Raji (cell line): ENCODE results near the gene FAR2.

ENCODE experiments used
- POLR2A ChIP-seq: IDR thresholded peaks from 2 replicates; pipeline ENCODE4 v1.6.1; 2011; ENCODE audit warnings: low read depth, low read length, control low read depth; ENCODE audit not compliant: insufficient read depth

FAR2 gene

DNA sequence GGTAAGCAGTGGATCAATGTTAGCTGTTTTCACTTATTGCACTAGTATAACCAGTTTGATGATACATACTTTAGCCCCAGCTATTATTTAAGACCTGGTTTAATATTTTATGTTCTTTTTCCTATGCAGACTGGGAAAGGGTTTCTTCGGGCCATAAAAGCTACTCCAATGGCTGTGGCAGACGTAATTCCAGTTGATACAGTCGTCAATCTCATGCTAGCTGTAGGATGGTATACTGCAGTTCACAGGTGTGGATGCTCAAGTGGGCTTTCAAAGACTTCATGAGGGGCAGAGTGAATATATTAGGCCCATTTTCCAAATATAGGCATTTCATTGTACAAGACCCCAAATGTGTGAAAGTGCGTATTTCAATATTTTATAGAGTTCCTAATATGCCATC, 161.8 kb downstream of the FAR2 start:
- TF ChIP-seq POLR2A = no peak

DNA sequence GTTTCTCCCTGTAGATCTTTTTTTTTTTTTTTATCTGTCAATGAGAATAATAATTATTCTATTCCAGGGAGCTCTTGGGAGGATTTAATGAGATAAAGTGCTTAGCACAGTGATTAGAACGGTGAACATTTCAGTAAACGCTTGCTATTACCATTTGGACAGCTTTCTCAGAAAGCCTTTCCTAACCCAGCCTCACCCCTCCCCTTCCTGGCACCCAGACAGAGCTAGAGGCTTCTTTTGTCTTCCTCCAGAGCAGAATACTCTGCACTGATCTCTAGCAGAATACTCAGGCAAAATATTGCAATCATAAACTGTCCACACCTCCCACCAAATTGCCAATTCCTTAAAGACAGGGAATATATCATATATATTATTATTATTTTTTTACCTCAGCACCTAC, 165.3 kb downstream of the FAR2 start:
- TF ChIP-seq POLR2A = no peak

DNA sequence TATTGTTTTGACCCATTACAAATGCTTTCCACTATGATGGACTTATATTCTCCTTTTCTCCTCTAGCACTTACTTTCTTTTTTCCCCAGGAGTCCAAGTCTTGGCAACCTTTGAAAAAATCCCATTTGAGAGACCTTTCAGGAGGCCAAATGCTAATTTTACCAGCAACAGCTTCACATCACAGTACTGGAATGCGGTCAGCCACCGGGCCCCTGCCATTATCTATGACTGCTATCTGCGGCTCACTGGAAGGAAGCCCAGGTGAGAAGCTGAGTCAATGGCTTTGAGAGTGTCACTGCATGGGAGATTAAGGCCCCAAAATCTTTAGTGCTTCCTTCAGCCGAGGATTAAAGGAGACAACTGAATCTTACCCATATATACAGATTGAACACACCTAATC, 167.7 kb downstream of the FAR2 start:
- no peak for TF ChIP-seq POLR2A

DNA sequence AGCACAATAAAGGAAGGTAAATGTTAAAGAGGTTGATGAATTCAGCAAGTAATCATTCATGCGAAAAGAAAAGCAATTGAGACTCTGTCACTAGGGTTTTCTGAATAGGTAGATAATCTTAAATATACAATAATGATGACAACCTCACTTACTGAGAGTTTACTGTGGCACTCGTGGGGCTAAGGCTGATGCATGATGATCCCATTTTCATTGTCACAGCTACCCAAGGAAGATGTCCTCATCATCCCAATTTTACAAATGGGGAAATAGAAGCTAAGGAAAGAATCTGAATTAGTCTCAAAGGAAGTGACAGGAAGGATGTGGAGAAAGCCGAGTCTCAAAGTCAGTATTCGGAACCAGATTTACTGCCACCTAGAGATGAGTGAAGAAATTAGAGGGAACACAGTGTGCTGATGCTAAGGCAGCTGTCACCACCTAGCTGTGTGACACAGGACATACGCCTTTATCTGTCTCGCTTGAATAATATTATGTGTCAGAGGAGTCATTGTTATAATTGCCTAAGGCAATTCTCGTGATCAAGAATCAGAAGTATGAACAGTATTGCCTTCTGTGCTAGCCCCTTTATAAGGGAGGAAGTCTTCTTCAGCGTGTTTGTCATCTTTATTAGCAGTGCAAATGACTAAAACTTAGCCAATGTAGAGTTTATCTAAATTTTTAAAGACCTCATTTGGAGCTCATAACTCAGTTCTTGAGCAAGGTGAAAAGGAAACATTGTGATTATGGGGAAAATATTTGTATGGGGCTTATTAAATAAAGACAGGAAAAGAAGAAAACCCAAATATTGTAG, 168.7 kb downstream of the FAR2 start:
- TF ChIP-seq POLR2A = no peak

GRCh38 chr12:29320295-29321085, 171.4 kb downstream of the FAR2 start:
- no peak for TF ChIP-seq POLR2A

DNA sequence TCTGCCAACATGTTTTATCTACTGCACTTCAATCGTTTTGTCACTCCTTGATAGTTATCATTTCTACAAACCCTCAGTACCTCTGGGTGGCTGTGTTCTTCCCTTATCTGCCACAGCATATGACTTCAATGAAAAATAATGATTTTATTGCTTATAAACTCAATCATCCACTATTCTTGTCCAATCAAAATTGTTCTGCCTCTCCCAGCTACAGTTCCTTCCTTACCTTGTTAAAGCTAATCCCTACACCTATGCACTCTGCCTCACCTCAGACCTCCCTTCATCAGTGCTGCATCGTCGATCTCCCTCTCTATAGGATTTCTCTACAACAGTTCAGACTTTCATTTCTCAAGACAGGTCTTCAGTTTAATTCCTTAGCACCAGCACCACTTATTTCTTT, 173.1 kb downstream of the FAR2 start:
- no peak for TF ChIP-seq POLR2A

- no peak for TF ChIP-seq POLR2A
Observed at GRCh38 chr12:29329411-29329810, 180.3 kb downstream of the FAR2 start.

- no peak for TF ChIP-seq POLR2A
Observed at GRCh38 chr12:29333178-29333577, 184.1 kb downstream of the FAR2 start.

- no peak for TF ChIP-seq POLR2A
Observed at GRCh38 chr12:29334937-29335336, 185.9 kb downstream of the FAR2 start.

DNA sequence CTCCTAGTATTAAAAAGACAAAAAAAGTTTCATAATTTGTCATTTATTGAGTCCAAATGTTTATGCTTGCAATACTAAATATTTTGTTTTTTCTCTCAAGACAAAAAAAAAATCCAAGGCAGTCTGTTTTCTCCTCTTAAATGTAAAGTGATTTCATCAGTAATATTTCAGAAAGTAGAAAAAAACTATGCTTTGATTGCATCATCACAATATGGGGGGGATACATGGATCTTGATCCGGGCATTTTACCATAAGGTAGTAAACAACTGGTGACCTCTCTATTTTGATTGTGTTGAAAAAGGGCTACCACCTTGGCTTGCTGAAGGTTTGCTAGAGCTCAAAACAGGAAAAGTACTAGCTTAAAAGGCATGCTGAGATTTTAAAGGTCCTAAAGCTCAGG, 188.2 kb downstream of the FAR2 start:
- no peak for TF ChIP-seq POLR2A

- no peak for TF ChIP-seq POLR2A
Observed at GRCh38 chr12:29343022-29343799, 194.1 kb downstream of the FAR2 start.

- TF ChIP-seq POLR2A = no peak
Observed at GRCh38 chr12:29346769-29347421, 197.8 kb downstream of the FAR2 start.

DNA sequence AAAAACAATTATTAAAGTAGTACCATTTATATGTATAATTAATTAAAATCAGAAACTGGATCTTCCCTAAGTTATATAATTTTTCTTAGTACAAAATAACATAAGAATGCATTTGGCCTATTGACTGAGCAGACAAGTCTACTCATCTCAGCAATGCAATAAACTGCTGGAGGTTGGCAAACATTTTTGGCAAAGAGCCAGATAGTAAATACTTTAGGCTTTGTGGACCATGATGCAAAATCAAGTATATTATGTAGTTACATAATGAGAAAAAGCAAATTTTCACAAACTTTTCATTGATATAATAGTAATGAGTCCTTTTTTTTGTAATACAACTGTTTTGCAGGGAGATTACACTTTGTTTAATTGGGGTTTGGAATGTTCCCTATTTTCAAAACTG, 201.0 kb downstream of the FAR2 start:
- no peak for TF ChIP-seq POLR2A

DNA sequence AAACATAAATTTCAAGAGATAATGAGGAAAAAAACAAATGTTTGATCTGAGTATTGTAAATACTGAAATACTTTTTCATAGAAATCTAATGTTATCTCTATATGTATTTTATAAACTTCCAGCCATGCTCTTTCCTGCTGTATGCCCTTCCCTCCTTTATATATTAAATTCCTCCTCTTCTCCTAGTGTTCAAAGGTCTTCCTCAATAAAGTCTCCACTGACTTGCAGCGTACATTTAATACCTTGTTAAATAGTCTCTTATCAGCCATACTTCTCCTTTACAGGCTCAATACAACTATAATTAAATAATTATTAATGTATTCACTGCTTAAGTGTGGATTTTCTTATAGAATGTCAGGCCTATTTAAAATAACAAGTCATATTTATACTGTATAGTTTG, 205.9 kb downstream of the FAR2 start:
- TF ChIP-seq POLR2A = no peak

DNA sequence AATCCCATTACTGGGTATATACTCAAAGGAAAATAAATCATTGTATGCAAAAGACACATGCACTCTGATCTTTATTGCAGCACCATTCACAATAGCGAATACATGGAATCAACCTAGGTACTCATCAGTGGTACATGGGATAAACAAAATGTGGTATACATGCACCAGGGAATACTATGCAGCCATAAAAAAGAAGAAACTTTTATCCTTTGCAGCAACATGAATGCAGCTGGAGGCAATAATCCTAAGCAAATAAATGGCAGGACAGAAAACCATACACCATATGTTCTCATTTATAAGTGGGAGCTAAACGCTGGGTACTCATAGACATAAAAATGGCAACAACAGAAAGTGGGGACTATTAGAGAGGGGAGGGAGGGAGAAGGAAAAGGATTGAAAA, 216.0 kb downstream of the FAR2 start:
- no peak for TF ChIP-seq POLR2A
